ENCODE data around the gene ACP3. TPM values are rescaled to one million over a fixed set of nuclear protein-coding genes. Genes with fewer than 3 reads are reported as not detected.
"Not testable (repeated sequence)": the region's sequence is repeated elsewhere in the genome, so short reads cannot be mapped to it uniquely, and the experiment has no call there.

The ACP3 gene
- total and polyA plus RNA-seq, 4 donors: 0.15 to 2.1 (median 1.3) TPM; not detected in 1

DNA sequence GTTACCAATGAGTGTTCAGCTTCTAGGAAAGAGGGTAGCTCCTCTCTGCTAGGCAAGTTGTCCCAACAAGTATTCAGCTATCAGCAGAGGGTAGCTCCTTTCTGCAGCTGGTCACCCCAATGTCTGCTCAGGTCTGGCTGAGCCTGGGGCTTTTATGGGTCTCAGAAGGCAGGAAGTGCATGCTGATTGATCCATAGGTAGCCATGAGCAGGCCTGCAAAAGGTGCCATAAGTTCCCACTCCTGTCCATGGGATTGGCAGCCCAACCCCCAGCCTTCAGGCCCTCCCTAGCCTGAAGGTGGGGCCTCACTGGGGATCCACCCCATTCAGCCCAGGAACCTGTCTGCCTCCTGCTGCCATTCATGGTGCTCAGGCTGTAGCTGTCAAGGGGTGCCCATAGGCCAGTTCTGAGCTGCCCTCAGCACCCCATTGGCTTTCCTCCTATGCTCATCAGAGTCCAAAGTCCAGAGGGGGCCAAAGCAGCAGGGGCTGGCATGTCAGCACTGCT is 65.5 kb downstream of the ACP3 start:
- TF ChIP-seq YY1 (IDR thresholded peaks at IDR 0.05) (no peak), SP1 (IDR thresholded peaks at IDR 0.05) (no peak), NR2F2 (IDR thresholded peaks at IDR 0.05) (no peak), HNF4G (IDR thresholded peaks at IDR 0.05) (no peak), ATF3 (IDR thresholded peaks at IDR 0.05) (no peak), TAF1 (conservative IDR thresholded peaks at IDR 0.05) (no peak)
- Histone ChIP-seq H3K27ac (ENCODE audit: low read depth in 1 of 2, low read length in 2 of 2) (no peak overlapping the region), H3K9ac (ENCODE audit: low read depth in 1 of 2, low read length in 2 of 2) (no peak overlapping the region), H3K9me3 (ENCODE audit: control insufficient read depth in 4 of 4, low read length in 3 of 4) (no peaks in the 10 kb centered on the region), H3K4me1 (ENCODE audit: control insufficient read depth in 4 of 4, insufficient read depth in 4 of 4, low read length in 3 of 4) (no peaks in the 10 kb centered on the region), H3K4me3 (ENCODE audit: low read depth in 1 of 3, low read length in 3 of 3) (no peak overlapping the region), H3K27me3 (ENCODE audit: control insufficient read depth in 4 of 4, insufficient read depth in 4 of 4, low read length in 3 of 4) (peaks cover 0 to 4% (median 0%) of the 10 kb centered on the region in 4 donors), H3K36me3 (ENCODE audit: control insufficient read depth in 4 of 4, insufficient read depth in 3 of 4, low read depth in 1 of 4, low read length in 3 of 4) (no peaks in the 10 kb centered on the region)
- DNase-seq (ENCODE audit: low spot score): no peak

DNA sequence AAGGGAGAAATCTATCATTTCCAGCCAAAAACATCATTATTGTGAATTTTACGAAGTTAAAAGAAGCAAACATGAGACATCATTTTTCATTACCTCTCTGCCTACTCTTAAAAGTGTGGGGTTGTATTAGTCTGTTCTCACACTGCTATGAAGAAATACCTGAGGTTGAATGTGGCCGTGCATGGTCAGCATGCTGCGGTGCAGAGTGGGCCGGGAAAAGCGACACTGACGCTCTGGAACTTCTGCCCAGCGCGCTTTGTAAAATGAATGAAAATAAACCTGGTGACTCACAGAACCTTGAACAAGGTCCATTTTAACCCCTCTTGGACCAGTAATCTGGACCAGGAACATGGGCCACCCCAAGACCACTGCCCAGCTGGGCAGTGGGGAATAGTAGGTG is 69.1 kb downstream of the ACP3 start:
- H3K9ac ChIP-seq (ENCODE audit: low read depth in 1 of 2, low read length in 2 of 2): no peak overlapping the region
- H3K4me3 ChIP-seq (ENCODE audit: low read depth in 1 of 3, low read length in 3 of 3): no peak overlapping the region
- no peaks in the 10 kb centered on the region for H3K36me3 ChIP-seq (ENCODE audit: control insufficient read depth in 4 of 4, insufficient read depth in 3 of 4, low read depth in 1 of 4, low read length in 3 of 4)
- no peaks in the 10 kb centered on the region for H3K9me3 ChIP-seq (ENCODE audit: control insufficient read depth in 4 of 4, low read length in 3 of 4)
- H3K27me3 ChIP-seq (ENCODE audit: control insufficient read depth in 4 of 4, insufficient read depth in 4 of 4, low read length in 3 of 4): no peaks in the 10 kb centered on the region
- 89% methylated on average over 8 of the region's 8 CpGs for WGBS
- TF ChIP-seq, protein P1, sequence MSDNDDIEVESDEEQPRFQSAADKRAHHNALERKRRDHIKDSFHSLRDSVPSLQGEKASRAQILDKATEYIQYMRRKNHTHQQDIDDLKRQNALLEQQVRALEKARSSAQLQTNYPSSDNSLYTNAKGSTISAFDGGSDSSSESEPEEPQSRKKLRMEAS (IDR thresholded peaks at IDR 0.05): no peak
- no peak for TF ChIP-seq RAD21 (IDR thresholded peaks at IDR 0.05)
- no peak overlapping the region for H3K27ac ChIP-seq (ENCODE audit: low read depth in 1 of 2, low read length in 2 of 2)
- DNase-seq (ENCODE audit: low spot score): no peak
- no peaks in the 10 kb centered on the region for H3K4me1 ChIP-seq (ENCODE audit: control insufficient read depth in 4 of 4, insufficient read depth in 4 of 4, low read length in 3 of 4)

GRCh38 chr3:132392675-132393074 is 75.5 kb downstream of the ACP3 start:
- H3K36me3 ChIP-seq (ENCODE audit: control insufficient read depth in 4 of 4, insufficient read depth in 3 of 4, low read depth in 1 of 4, low read length in 3 of 4); H3K9me3 ChIP-seq (ENCODE audit: control insufficient read depth in 4 of 4, low read length in 3 of 4); H3K4me1 ChIP-seq (ENCODE audit: control insufficient read depth in 4 of 4, insufficient read depth in 4 of 4, low read length in 3 of 4); H3K4me3 ChIP-seq (ENCODE audit: low read depth in 1 of 3, low read length in 3 of 3); H3K27me3 ChIP-seq (ENCODE audit: control insufficient read depth in 4 of 4, insufficient read depth in 4 of 4, low read length in 3 of 4); H3K9ac ChIP-seq (ENCODE audit: low read depth in 1 of 2, low read length in 2 of 2); H3K27ac ChIP-seq (ENCODE audit: low read depth in 1 of 2, low read length in 2 of 2); DNase-seq (ENCODE audit: low spot score): not testable (repeated sequence)
- whole genome bisulfite sequencing: 89% methylated on average over 1 of the region's 1 CpG

GRCh38 chr3:132394320-132394719 is 77.1 kb downstream of the ACP3 start:
- Histone ChIP-seq H3K36me3 (ENCODE audit: control insufficient read depth in 4 of 4, insufficient read depth in 3 of 4, low read depth in 1 of 4, low read length in 3 of 4) (no peaks in the 10 kb centered on the region), H3K9me3 (ENCODE audit: control insufficient read depth in 4 of 4, low read length in 3 of 4) (peaks cover 0 to 3% (median 0%) of the 10 kb centered on the region in 4 donors), H3K4me1 (ENCODE audit: control insufficient read depth in 4 of 4, insufficient read depth in 4 of 4, low read length in 3 of 4) (no peaks in the 10 kb centered on the region), H3K4me3 (ENCODE audit: low read depth in 1 of 3, low read length in 3 of 3) (no peak overlapping the region), H3K27me3 (ENCODE audit: control insufficient read depth in 4 of 4, insufficient read depth in 4 of 4, low read length in 3 of 4) (no peaks in the 10 kb centered on the region), H3K27ac (ENCODE audit: low read depth in 1 of 2, low read length in 2 of 2) (no peak overlapping the region), H3K9ac (ENCODE audit: low read depth in 1 of 2, low read length in 2 of 2) (no peak overlapping the region)
- 69% methylated on average over 2 of the region's 2 CpGs for WGBS
- no peak for DNase-seq (ENCODE audit: low spot score)
- TF ChIP-seq, protein P1 (IDR thresholded peaks at IDR 0.05): no peak
- no peak for TF ChIP-seq SP1 (IDR thresholded peaks at IDR 0.05)
- no peak for TF ChIP-seq RAD21 (IDR thresholded peaks at IDR 0.05)
- TF ChIP-seq JUND (IDR thresholded peaks at IDR 0.05): no peak
- TF ChIP-seq REST (IDR thresholded peaks at IDR 0.05): no peak
- no peak for TF ChIP-seq ATF3 (IDR thresholded peaks at IDR 0.05)
- no peak for TF ChIP-seq HNF4G (IDR thresholded peaks at IDR 0.05)
- no peak for TF ChIP-seq YY1 (IDR thresholded peaks at IDR 0.05)
- TF ChIP-seq EGR1 (IDR thresholded peaks at IDR 0.05; ENCODE audit: low read depth in 2 of 2): no peak
- TF ChIP-seq TAF1 (conservative IDR thresholded peaks at IDR 0.05): no peak
- TF ChIP-seq GABPA (IDR thresholded peaks at IDR 0.05 in 1 of 2, conservative IDR thresholded peaks at IDR 0.05 in 1 of 2): no peak
- TF ChIP-seq ZBTB33 (IDR thresholded peaks at IDR 0.05): no peak
- TF ChIP-seq NR2F2 (IDR thresholded peaks at IDR 0.05): no peak
